ENCODE measurements around the gene CROCC.
A peak's percentile ranks its signal among the peaks of the same experiment; 100 is the strongest.
"Not testable (repeated sequence)": the region's sequence is repeated elsewhere in the genome, so short reads cannot be mapped to it uniquely, and the experiment has no call there.

Gene CROCC

GRCh38 chr1:16898298-16898697 lies 23.4 kb upstream of the CROCC start:
- DNase-seq, result not testable (repeated sequence)

- not testable (repeated sequence) for DNase-seq
Observed at GRCh38 chr1:16899020-16899419, 22.7 kb upstream of the CROCC start.

- no peak for DNase-seq
Observed at GRCh38 chr1:16900751-16901150, 21.0 kb upstream of the CROCC start.

- not testable (repeated sequence) for DNase-seq
Observed at GRCh38 chr1:16901371-16901770, 20.4 kb upstream of the CROCC start.

- DNase-seq, result peak; percentile 33
Observed at GRCh38 chr1:16903054-16903453, 18.7 kb upstream of the CROCC start.

- DNase-seq, result no peak
Observed at GRCh38 chr1:16903458-16903796, 18.3 kb upstream of the CROCC start.

- peak; percentile 97 for DNase-seq
Observed at GRCh38 chr1:16904560-16905109, 17.1 kb upstream of the CROCC start.

- peak; percentile 93 for DNase-seq
Observed at GRCh38 chr1:16905110-16905867, 16.4 kb upstream of the CROCC start.

- peak; percentile 8 for DNase-seq
Observed at GRCh38 chr1:16905868-16906702, 15.6 kb upstream of the CROCC start.

GRCh38 chr1:16906873-16907272 lies 14.9 kb upstream of the CROCC start:
- no peak for DNase-seq

- no peak for DNase-seq
Observed at GRCh38 chr1:16907870-16908758, 13.6 kb upstream of the CROCC start.

- peak; percentile 14 for DNase-seq
Observed at GRCh38 chr1:16911851-16912721, 9.6 kb upstream of the CROCC start.

GRCh38 chr1:16912742-16913141 lies 9.0 kb upstream of the CROCC start:
- peak; percentile 30 for DNase-seq

- no peak for DNase-seq
Observed at GRCh38 chr1:16913181-16913832, 8.4 kb upstream of the CROCC start.

- DNase-seq, result peak; percentile 76
Observed at GRCh38 chr1:16913833-16914662, 7.7 kb upstream of the CROCC start.

GRCh38 chr1:16914928-16915626 lies 6.7 kb upstream of the CROCC start:
- not testable (repeated sequence) for DNase-seq

- peak; percentile 70 for DNase-seq
Observed at GRCh38 chr1:16915627-16915973, 6.1 kb upstream of the CROCC start.

- DNase-seq, result not testable (repeated sequence)
Observed at GRCh38 chr1:16916036-16916880, 5.5 kb upstream of the CROCC start.

GRCh38 chr1:16918371-16918770 lies 3.4 kb upstream of the CROCC start:
- no peak for DNase-seq

Data from MV-4-11 (cell line).